ENCODE measurements around the gene SEM1.
"Not testable (repeated sequence)": the region's sequence is repeated elsewhere in the genome, so short reads cannot be mapped to it uniquely, and the experiment has no call there.

The SEM1 gene

DNA sequence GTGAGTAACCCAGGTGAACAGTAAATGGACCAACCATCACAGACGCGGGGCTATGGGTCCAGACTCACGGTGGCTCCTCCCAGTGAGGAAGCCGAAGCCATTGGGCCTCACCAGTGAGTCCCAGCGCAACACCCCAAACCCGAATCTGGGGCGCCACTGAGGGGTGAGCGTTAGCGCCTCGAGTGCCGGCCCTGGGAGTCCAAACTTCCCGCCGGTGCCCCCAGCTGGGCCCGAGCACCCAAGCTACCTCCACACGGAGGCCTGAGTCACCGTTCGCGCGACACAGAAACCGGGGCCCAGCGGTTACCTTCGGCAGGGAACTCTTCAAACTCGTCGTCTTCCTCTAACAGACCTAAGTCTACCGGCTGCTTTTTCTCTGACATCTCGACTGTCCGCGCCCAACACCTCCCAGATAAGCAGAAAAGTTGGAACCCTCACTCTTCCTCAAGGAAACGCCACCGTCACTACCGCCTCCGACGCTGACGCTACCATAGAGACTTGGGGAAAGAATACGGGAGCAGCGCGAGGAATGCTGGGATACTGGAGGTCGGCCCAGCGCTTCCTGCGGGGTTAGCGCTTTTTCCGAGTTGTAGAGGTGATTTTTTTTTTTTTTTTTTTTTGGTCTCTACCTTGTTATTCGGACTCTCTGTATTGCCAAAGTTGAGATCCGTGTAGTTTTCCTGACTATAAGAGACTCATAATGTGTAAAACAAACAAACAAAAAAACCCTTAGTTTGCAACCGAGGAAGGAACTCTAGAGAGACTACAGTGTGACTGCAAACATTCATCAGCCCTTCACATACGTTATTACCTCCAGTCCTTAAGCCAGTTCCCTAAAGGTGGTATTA lies at the start of gene SEM1:
TSS of gene SEM1 (minus strand) at position 466 of the 848 bp plus-strand sequence. CDS start at position 383, 83 bp downstream.
- in situ Hi-C loops (cut with HindIII; ENCODE audit: low sequenced_read_pairs) = no loop called here

DNA sequence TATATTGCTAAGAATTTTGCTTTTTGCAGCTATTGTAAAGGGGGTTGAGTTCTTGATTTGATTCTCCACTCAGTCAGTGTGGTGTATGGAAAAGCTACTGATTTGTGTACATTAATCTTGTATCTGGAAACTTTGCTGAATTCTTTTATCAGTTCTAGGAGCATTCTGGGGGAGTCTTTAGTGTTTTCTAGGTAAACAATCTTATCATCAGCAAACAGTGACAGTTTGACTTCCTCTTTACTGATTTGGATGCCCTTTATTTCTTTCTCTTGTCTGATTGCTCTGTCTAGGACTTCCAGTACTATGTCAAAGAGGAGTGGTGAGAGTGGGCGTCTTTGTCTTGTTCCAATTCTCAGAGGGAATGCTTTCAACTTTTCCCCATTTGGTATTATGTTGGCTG lies 48.2 kb upstream of the SEM1 start:
- in situ Hi-C loops (cut with HindIII; ENCODE audit: low sequenced_read_pairs) = not testable (repeated sequence)

DNA sequence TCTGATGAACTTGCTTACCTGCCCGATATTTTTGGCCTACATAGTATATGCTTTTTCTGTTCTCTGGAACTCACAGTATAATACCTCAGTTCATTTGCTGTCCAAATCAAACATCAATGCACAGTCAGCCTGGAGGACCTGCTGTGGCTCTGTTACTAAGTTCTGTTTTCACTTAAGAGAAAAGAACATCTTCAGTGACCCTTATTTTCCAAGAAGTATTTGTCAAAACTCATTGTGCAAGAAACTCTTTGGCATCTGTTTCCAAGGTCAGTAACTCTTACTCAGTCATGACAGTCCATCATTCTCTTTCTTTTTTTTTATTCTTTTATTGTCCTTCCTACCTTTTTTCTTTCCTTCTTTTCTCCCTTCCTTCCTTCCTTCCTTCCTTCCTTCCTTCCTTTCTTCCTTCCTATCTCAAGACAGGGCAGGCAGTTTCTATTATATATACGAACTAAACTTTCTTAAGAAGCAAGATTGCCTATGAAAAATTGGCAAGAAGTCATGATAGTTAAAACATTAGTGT lies 37.8 kb upstream of the SEM1 start:
- in situ Hi-C loops (cut with HindIII; ENCODE audit: low sequenced_read_pairs) = no loop called here

DNA sequence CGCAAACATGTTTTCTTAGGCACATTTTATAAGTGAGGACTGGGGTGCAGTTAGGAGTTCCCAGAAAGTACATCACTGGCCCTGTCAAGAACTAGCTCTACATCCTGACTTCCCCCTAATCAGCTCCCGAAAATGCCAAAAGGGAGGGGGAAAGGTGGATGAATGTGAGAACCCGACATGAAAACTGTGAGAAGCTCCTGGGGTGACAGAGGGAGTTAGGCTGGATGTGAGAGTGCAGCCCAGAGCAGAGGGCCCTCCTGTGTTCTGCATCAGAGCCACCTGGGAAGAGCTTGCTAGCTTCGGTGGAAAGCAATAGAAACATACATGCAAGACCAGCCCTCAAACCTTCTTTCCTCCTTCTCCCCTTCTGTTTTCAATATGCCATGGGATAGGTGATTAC lies 30.5 kb upstream of the SEM1 start:
- in situ Hi-C loops (cut with HindIII; ENCODE audit: low sequenced_read_pairs) = no loop called here

DNA sequence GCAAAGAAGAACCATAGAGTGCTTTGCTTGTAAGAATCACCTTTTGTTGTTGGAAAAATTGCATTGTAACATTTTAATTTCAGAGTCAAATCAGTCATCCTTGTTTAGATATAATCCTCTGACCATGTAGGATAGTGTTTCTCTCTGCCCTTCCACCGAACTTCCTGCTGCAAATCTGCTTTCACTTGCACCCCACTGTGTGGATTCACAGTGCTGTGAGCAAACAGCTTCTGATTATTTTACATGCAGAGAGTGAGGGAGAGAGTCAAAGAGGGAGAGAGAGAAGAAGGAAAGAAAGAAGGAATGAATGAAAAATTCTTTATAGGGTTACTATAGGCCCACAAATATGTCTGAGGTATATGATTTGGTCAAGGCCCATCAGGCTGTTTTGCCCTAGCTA lies 30.0 kb upstream of the SEM1 start:
- in situ Hi-C loops (cut with HindIII; ENCODE audit: low sequenced_read_pairs) = no loop called here

DNA sequence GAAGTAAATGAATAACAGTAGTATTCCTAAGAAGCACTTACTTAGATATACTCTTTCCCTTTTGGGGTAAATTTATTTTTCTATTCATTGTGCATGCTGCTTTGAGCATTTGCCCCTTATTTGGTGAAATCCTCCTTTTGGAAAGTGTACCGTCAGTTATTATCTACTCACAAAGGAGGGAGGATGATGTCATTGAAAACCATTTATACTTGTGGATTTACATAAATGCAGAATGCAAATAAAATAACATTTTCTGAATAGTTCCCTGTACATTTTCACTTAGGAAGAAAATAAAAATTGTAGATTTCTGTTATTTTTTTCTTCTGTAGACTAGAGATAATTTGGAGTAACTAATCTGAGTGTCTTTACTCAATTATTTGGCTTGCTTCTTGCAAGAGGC lies 29.5 kb upstream of the SEM1 start:
- in situ Hi-C loops (cut with HindIII; ENCODE audit: low sequenced_read_pairs) = no loop called here

DNA sequence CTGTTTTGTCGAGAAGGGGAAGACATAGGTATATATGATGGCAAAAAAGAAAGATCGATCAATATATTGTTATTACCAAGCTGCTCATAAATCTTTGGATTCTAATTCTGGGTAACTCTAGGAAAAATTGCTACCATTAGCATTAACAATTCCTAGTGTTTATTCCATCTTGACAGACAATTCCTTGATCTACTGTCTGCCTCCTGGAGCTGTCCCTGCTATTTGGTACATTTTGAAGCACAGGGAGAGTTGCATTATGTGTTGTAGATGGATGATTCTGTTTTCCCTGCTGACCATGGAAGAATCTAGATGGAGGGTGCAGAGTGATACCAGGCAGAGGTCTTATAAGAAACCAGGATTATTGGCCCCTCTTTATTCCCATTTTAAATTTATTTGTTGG lies 29.1 kb upstream of the SEM1 start:
- in situ Hi-C loops (cut with HindIII; ENCODE audit: low sequenced_read_pairs) = no loop called here

GRCh38 chr7:96737545-96738050 lies 28.0 kb upstream of the SEM1 start:
- in situ Hi-C loops (cut with HindIII; ENCODE audit: low sequenced_read_pairs) = no loop called here

DNA sequence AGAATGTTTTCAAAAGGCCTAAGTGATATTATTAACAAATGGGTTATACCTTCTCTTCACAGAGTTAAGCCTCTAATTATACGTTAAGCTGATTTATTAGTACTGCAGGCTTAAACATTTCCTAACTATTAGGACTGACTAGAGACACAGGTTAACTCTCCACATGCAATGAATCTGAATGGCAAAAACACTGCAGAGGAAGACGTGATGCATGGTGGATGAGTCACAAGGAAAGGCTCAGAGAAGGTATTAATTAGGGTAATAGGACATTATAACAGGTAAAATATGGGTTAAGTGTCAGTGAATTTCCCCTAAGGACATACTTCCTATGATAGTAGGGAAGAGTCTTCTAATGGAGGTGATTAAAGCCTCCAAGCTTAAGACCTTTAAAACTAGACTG lies 24.7 kb upstream of the SEM1 start:
- in situ Hi-C loops (cut with HindIII; ENCODE audit: low sequenced_read_pairs) = no loop called here

- in situ Hi-C loops (cut with HindIII; ENCODE audit: low sequenced_read_pairs) = no loop called here
Observed at GRCh38 chr7:96729820-96730219, 20.2 kb upstream of the SEM1 start.

GRCh38 chr7:96728139-96728538 lies 18.5 kb upstream of the SEM1 start:
- in situ Hi-C loops (cut with HindIII; ENCODE audit: low sequenced_read_pairs) = no loop called here

- in situ Hi-C loops (cut with HindIII; ENCODE audit: low sequenced_read_pairs) = no loop called here
Observed at GRCh38 chr7:96727534-96728088, 18.0 kb upstream of the SEM1 start.

DNA sequence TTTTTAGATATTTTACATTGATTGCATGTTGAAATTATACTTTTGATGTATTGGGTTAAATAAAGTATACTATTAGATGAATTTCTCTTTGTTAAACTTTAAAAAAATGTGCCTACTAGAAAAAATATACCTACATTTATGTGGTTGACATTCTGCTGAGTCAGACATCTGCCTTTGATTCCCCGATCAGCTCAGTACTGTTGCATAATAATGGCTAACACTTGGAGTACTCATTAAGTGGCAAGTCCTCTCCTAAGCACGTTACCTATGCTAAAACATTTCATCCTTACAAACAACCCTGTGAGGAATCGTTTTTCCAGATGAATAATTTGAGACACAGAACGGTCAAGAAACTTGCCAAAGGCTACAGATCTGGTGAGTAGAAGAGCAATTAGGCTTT lies 14.0 kb upstream of the SEM1 start:
- in situ Hi-C loops (cut with HindIII; ENCODE audit: low sequenced_read_pairs) = no loop called here

- in situ Hi-C loops (cut with HindIII; ENCODE audit: low sequenced_read_pairs) = not testable (repeated sequence)
Observed at GRCh38 chr7:96722928-96723327, 13.3 kb upstream of the SEM1 start.

DNA sequence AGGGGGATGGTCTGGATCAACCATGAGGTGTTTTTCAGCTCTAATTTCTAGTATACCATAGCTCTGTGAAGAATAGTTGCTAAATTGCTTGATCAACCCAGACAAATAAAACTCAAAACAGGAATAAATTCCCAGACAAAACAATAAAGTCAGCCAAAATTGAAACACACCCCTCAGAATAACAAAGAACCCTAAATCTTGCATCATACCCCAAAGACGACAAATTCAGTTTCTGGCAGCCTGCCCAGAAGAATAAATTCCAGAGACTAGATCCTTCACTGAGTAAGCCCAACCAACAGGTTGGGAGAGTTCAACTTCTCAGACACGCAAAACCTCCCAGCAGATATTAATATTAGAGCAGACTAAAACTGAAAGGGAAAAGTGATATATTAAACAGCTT lies 11.2 kb upstream of the SEM1 start:
- in situ Hi-C loops (cut with HindIII; ENCODE audit: low sequenced_read_pairs) = no loop called here

GRCh38 chr7:96719164-96719563 lies 9.5 kb upstream of the SEM1 start:
- in situ Hi-C loops (cut with HindIII; ENCODE audit: low sequenced_read_pairs) = loop anchor here (5.0 kb wide), 1 partner anchor 67 kb away; no protein-coding TSS in a partner anchor

DNA sequence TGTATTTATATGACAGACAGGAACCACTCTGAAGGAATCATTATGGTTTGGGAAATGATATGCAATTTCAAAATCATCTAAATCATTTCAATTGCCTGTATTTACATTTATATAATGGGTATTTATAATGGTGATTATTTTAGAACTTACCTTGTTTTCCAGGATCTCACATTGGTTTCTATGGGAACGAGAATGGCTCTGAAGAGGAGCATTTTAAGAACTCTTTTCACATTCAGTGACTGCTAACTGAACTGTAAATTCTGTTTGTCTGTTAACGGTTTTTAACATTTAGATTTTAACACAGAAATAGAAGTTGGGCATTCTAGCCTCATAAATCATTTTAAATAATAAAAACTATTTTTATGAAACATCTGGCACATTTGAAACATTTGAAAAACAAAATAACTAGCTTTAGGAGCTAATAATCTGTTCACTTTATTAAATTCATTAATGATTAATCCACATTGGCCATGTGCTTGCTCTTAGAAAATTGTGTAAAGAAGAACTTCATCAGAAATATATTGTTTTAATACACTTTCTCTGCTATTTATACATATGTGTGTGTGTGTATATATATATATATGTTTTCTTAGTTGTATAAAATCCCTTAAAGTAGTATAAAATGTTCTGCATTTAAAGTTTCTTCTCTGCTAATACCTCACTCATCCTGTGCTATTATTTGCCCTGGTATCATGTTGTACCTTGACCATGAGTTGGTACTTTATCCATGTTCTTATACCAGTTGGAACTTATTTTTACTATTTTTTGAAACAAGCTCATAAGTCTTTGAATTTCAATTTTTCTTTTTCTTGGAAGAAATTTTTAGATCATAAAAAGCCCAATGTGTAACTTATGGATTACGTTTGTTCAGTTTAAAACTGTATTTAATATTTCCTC lies 8.7 kb upstream of the SEM1 start:
- in situ Hi-C loops (cut with HindIII; ENCODE audit: low sequenced_read_pairs) = loop anchor here (5.0 kb wide), 1 partner anchor 66 kb away; no protein-coding TSS in a partner anchor

- in situ Hi-C loops (cut with HindIII; ENCODE audit: low sequenced_read_pairs) = no loop called here
Observed at GRCh38 chr7:96713037-96713436, 3.4 kb upstream of the SEM1 start.

DNA sequence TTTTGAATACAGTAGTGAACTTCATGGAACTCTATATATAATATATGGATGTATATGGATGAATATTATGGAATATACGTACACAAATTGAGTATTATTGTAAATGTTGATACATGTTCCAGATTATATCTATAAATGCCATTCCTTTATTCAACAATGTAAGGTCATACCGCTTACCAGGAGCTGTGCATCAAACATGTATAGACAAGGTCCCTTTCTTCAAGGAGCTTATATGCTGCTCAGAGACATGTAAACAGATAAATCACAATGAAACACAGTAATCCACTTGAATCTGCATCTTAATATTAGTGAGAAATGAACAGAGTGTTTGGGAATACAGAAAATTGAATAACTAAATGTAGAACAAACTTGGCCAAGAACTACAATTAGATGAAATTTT lies 898 bp upstream of the SEM1 start:
- in situ Hi-C loops (cut with HindIII; ENCODE audit: low sequenced_read_pairs) = no loop called here

DNA sequence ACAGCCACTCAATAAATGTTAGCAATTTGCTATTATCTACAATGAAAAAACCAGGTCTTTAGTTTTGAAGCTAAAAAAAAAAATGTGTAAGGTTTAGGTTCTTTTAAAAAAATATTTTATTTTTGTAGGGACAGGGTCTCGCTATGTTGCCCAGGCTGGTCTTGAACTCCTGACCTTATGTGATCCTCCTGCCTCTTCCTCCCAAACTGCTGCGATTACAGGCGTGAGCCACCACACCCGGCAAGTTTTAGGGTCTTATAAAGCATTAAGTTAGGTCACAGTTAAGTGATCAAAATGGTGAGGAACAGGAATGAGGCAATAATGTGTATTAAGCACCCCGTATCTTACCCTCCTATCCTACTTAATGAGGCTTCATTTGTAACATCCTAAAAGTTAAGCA lies 774 bp downstream of the SEM1 start:
- in situ Hi-C loops (cut with HindIII; ENCODE audit: low sequenced_read_pairs) = no loop called here

Measured in endothelial cell of hepatic sinusoid (primary cell).